PC-9 (cell line): ENCODE data around the gene MOB3B. TPM values are rescaled to one million over a fixed set of nuclear protein-coding genes. Genes with fewer than 3 reads are reported as not detected.

Source experiments
- BruUV-seq: library from RNA; stranded (reverse); fragments of 400-500 nt; replicated peaks from 2 replicates; lab custom pipeline; 2021; lab: Mats Ljungman, UMichigan
- CTCF ChIA-PET: fragments of 300-600 bp; sonication (Branson Sonifier 250); formaldehyde crosslinking; loops from one replicate; lab custom pipeline; 2022; ENCODE audit warnings: antibody characterized with exemption; lab: Charles Lee
- POLR2A ChIA-PET: fragments of 300-600 bp; sonication (Branson Sonifier 250); formaldehyde crosslinking; loops from one replicate; lab custom pipeline; 2022; ENCODE audit warnings: antibody characterized with exemption; ENCODE audit not compliant: unreplicated experiment; lab: Charles Lee
- DNase-seq, 2 experiments: peaks; one replicate each; pipeline versions ENCODE4 v3.0.0 to v3.0.0-alpha.2; 2015 to 2022; ENCODE audit warnings: mixed read lengths in 1 of 2
- H2AFZ ChIP-seq: fragments of 200-600 bp; sonication (generic); 2 replicates; pipeline ENCODE4 v1.8.1; 2017; ENCODE audit warnings: antibody characterized with exemption
- H3F3A ChIP-seq: fragments of 200-600 bp; sonication (generic); 2 replicates; pipeline ENCODE4 v1.8.1; 2017; ENCODE audit warnings: antibody characterized with exemption, mild to moderate bottlenecking, low read depth; ENCODE audit not compliant: insufficient read depth
- H3K27ac ChIP-seq: fragments of 200-600 bp; sonication (generic); 2 replicates; pipeline ENCODE4 v1.6.1; 2016; ENCODE audit warnings: mixed run types
- H3K27me3 ChIP-seq: fragments of 200-600 bp; sonication (generic); 2 replicates; pipeline ENCODE4 v1.6.1; 2016; ENCODE audit warnings: low read depth, mixed run types; ENCODE audit not compliant: insufficient read depth
- H3K36me3 ChIP-seq: fragments of 200-600 bp; sonication (generic); 2 replicates; pipeline ENCODE4 v1.6.1; 2016; ENCODE audit warnings: low read depth, mixed run types
- H3K4me1 ChIP-seq: fragments of 200-600 bp; sonication (generic); replicated peaks from 2 replicates; pipeline ENCODE4 v1.6.1; 2016; ENCODE audit warnings: mixed run types; ENCODE audit not compliant: insufficient read depth
- H3K4me2 ChIP-seq: fragments of 200-600 bp; sonication (generic); 2 replicates; pipeline ENCODE4 v1.6.1; 2017; ENCODE audit warnings: mixed run types
- H3K4me3 ChIP-seq: fragments of 200-600 bp; sonication (generic); 2 replicates; pipeline ENCODE4 v1.6.1; 2016; ENCODE audit warnings: mixed run types
- H3K79me2 ChIP-seq: fragments of 200-600 bp; sonication (generic); 2 replicates; pipeline ENCODE4 v1.6.1; 2017; ENCODE audit warnings: low read depth, mixed run types
- H3K9me2 ChIP-seq: fragments of 200-600 bp; sonication (generic); 2 replicates; pipeline ENCODE4 v1.8.1; 2017; ENCODE audit warnings: mild to moderate bottlenecking; ENCODE audit not compliant: insufficient read depth
- H3K9me3 ChIP-seq: fragments of 200-600 bp; sonication (generic); 2 replicates; pipeline ENCODE4 v1.8.1; 2016; ENCODE audit warnings: low read depth; ENCODE audit not compliant: insufficient read depth
- H4K20me1 ChIP-seq: fragments of 200-600 bp; sonication (generic); 2 replicates; pipeline ENCODE4 v1.8.1; 2017; ENCODE audit not compliant: insufficient read depth
- CTCF ChIP-seq: fragments of 200-600 bp; sonication (generic); conservative IDR thresholded peaks from 2 replicates; pipeline ENCODE4 v1.6.1; 2017; ENCODE audit warnings: mixed run types, antibody characterized with exemption, mild to moderate bottlenecking, moderate library complexity
- EZH2 ChIP-seq: fragments of 200-600 bp; sonication (generic); IDR thresholded peaks from 2 replicates; pipeline ENCODE4 v1.8.0; 2017; ENCODE audit warnings: antibody characterized with exemption, low read depth
- intact Hi-C: fragments of 100-400 bp; cut with micrococcal nuclease; formaldehyde crosslinking; loops from one replicate; pipeline ENCODE4 v1.10.0; 2022; ENCODE audit not compliant: unreplicated experiment
- total RNA-seq: library from RNA; stranded (reverse); gene quantifications from 2 replicates; pipeline ENCODE4 v1.2.3, GENCODE V29; 2021

The MOB3B gene
- total RNA-seq, 1 experiment from 2014 or later: 4.4 TPM

GRCh38 chr9:27292659-27293405 is 236.8 kb downstream of the MOB3B start:
- H3K36me3 ChIP-seq: no peaks in the 10 kb centered on the region
- TF ChIP-seq CTCF: no peak
- TF ChIP-seq EZH2: no peak
- H3K27ac ChIP-seq: no peak overlapping the region
- no peaks in the 10 kb centered on the region for H3K27me3 ChIP-seq
- H3K4me1 ChIP-seq: no peaks in the 10 kb centered on the region
- no peak overlapping the region for H3K4me3 ChIP-seq
- no peak for DNase-seq
- H3K79me2 ChIP-seq: no peaks in the 10 kb centered on the region
- ChIA-PET CTCF (no interaction called here), POLR2A (no interaction called here)
- no TSS peak for BruUV-seq
- no peaks in the 10 kb centered on the region for H3K9me2 ChIP-seq
- H4K20me1 ChIP-seq: no peaks in the 10 kb centered on the region
- no peaks in the 10 kb centered on the region for H3K9me3 ChIP-seq
- H3F3A ChIP-seq: no peaks in the 10 kb centered on the region
- intact Hi-C loops: no loop called here
- no peak overlapping the region for H3K4me2 ChIP-seq
- H2AFZ ChIP-seq: no peak overlapping the region

DNA sequence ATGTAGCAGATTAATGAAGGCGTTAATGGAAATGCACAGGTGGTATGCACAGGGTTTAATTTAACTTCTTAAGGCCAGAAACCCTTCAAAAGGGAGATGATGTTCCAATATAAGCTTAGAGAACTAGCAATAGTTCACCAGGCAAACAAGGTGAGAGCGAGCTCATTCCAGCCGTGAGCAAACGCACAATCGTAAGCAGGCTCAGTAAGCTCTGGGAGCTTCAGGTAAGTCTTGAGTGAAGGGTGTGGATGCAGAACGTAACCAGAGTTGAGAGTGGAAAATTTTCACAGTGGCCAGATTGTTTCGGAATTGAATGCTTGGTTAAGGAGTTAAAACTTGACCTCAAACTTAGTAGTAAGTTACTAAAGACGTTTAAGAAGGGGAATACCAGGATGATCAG is 238.3 kb downstream of the MOB3B start:
- POLR2A ChIA-PET: no interaction called here
- Histone ChIP-seq H3K27ac (no peak overlapping the region), H2AFZ (no peak overlapping the region), H3K9me2 (no peaks in the 10 kb centered on the region), H3K4me2 (no peak overlapping the region), H4K20me1 (no peaks in the 10 kb centered on the region), H3K79me2 (no peaks in the 10 kb centered on the region), H3K4me3 (no peak overlapping the region), H3K4me1 (no peaks in the 10 kb centered on the region), H3K9me3 (no peaks in the 10 kb centered on the region), H3K27me3 (no peaks in the 10 kb centered on the region), H3K36me3 (no peaks in the 10 kb centered on the region), H3F3A (no peaks in the 10 kb centered on the region)
- TF ChIP-seq CTCF: no peak
- TF ChIP-seq EZH2: no peak
- intact Hi-C loops: no loop called here
- BruUV-seq: no TSS peak
- no peak for DNase-seq
- CTCF ChIA-PET: no interaction called here

DNA sequence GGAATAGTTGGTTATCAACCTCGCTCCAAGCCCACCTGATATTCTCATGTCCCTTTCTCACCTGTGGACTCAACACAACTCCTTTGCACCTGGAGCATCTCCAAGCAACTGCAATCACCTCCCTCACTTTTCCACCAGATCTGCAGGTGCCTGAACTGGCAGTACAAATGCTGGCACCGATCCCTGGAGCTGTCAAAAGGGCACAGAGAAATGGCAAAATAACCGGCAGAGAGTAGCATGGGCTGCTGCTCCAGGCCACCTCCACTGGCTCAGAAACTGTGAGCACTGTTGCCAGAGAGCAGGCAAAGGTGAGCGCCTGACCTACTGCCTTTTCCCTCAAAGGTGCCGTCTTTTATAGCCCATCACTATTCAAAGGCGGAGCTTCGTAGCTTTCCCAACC is 247.3 kb downstream of the MOB3B start:
- no peaks in the 10 kb centered on the region for H3K9me2 ChIP-seq
- H3K36me3 ChIP-seq: no peaks in the 10 kb centered on the region
- TF ChIP-seq EZH2 (no peak), CTCF (no peak)
- no peaks in the 10 kb centered on the region for H3K4me1 ChIP-seq
- H3K27ac ChIP-seq: no peak overlapping the region
- H3K79me2 ChIP-seq: no peaks in the 10 kb centered on the region
- BruUV-seq: no TSS peak
- intact Hi-C loops: no loop called here
- CTCF ChIA-PET: no interaction called here
- no peaks in the 10 kb centered on the region for H3F3A ChIP-seq
- H3K4me2 ChIP-seq: no peak overlapping the region
- no peaks in the 10 kb centered on the region for H3K27me3 ChIP-seq
- no peaks in the 10 kb centered on the region for H4K20me1 ChIP-seq
- no peak overlapping the region for H3K4me3 ChIP-seq
- H2AFZ ChIP-seq: no peak overlapping the region
- DNase-seq: no peak
- POLR2A ChIA-PET: no interaction called here
- H3K9me3 ChIP-seq: no peaks in the 10 kb centered on the region
